C4-2B (cell line): ENCODE data around the gene ANTXR2.
"Not testable (repeated sequence)": the region's sequence is repeated elsewhere in the genome, so short reads cannot be mapped to it uniquely, and the experiment has no call there.

Experiments used
- ZFX ChIP-seq: fragments of 450-650 bp; IDR thresholded peaks from 2 replicates; pipeline ENCODE4 v1.6.1; 2017
- TF ChIP-seq, protein P1 (sequence below): fragments of 450-650 bp; conservative IDR thresholded peaks from 2 replicates; pipeline ENCODE4 v1.5.1; 2017; ENCODE audit warnings: mild to moderate bottlenecking

DNA sequence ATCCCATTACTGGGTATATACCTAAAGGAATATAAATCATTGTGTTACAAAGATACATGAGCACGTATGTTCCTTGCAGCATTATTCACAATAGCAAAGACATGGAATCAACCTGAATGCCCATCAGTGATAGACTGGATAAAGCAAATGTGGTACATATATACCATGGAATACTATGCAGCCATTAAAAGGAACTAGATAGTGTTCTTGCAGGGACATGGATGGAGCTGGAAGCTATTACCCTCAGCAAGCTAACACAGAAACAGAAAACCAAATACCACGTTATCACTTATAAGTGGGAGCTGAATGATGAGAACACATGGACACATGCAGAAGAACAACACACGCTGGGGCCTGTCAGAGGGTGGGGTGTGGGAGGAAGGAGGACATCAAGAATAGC, 48.8 kb upstream of the ANTXR2 start:
- TF ChIP-seq, protein P1, sequence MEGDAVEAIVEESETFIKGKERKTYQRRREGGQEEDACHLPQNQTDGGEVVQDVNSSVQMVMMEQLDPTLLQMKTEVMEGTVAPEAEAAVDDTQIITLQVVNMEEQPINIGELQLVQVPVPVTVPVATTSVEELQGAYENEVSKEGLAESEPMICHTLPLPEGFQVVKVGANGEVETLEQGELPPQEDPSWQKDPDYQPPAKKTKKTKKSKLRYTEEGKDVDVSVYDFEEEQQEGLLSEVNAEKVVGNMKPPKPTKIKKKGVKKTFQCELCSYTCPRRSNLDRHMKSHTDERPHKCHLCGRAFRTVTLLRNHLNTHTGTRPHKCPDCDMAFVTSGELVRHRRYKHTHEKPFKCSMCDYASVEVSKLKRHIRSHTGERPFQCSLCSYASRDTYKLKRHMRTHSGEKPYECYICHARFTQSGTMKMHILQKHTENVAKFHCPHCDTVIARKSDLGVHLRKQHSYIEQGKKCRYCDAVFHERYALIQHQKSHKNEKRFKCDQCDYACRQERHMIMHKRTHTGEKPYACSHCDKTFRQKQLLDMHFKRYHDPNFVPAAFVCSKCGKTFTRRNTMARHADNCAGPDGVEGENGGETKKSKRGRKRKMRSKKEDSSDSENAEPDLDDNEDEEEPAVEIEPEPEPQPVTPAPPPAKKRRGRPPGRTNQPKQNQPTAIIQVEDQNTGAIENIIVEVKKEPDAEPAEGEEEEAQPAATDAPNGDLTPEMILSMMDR = not testable (repeated sequence)
- TF ChIP-seq ZFX = not testable (repeated sequence)
